Tibial nerve (tissue), 4 donors: Measurements from ENCODE around the gene TRIM58. TPM values are rescaled to one million over a fixed set of nuclear protein-coding genes. Genes with fewer than 3 reads are reported as not detected.

Experiments
- DNase-seq, 2 donors: peaks; one replicate each; pipeline ENCODE4 v3.0.0-alpha.2; 2019; ENCODE audit warnings: low spot score in 2 of 2
- H3K27ac ChIP-seq, 4 donors: fragments of 200-600 bp; sonication (generic) in 3 of 4; one replicate each; pipeline ENCODE4 v1.5.1; 2017 to 2019; ENCODE audit warnings: mild to moderate bottlenecking in 1 of 4
- H3K27me3 ChIP-seq, 2 donors: fragments of 200-600 bp; sonication (generic) in 1 of 2; one replicate each; pipeline versions ENCODE4 v1.5.1 to v1.6.0; 2017 to 2019
- H3K36me3 ChIP-seq, 3 donors: fragments of 200-600 bp; sonication (generic); one replicate each; pipeline ENCODE4 v1.5.1; 2018 to 2019
- H3K4me1 ChIP-seq, 4 donors: fragments of 200-600 bp; sonication (generic) in 3 of 4; one replicate each; pipeline ENCODE4 v1.5.1; 2017 to 2019
- H3K4me3 ChIP-seq, 4 donors: fragments of 200-600 bp; sonication (generic) in 3 of 4; one replicate each; pipeline ENCODE4 v1.5.1; 2017 to 2019; ENCODE audit warnings: mild to moderate bottlenecking in 1 of 4, moderate library complexity in 1 of 4
- H3K9me3 ChIP-seq, 4 donors: fragments of 200-600 bp; sonication (generic) in 3 of 4; one replicate each; pipeline ENCODE4 v1.5.1; 2017 to 2019
- CTCF ChIP-seq, 5 experiments: fragments of 200-600 bp in 3 of 5; fragments of 450-650 bp in 2 of 5; sonication (generic) in 3 of 5; IDR thresholded peaks; one replicate each; pipeline ENCODE4 v1.5.1; 2016 to 2019; ENCODE audit warnings: antibody characterized with exemption in 5 of 5, mild to moderate bottlenecking in 3 of 5, moderate library complexity in 2 of 5
- EP300 ChIP-seq, 2 donors: sonication (generic); formaldehyde crosslinking; IDR thresholded peaks; one replicate each; pipeline ENCODE4 v1.6.1; 2017; ENCODE audit warnings: antibody characterized with exemption in 2 of 2, mild to moderate bottlenecking in 1 of 2
- POLR2A ChIP-seq, 2 donors: fragments of 450-650 bp; IDR thresholded peaks; one replicate each; pipeline ENCODE4 v1.6.1; 2017; ENCODE audit warnings: antibody characterized with exemption in 2 of 2, mild to moderate bottlenecking in 2 of 2, moderate library complexity in 2 of 2
- WGBS, 2 donors: methylation state at CpG; one replicate each; pipeline ENCODE4 v1.1.5; 2018; 5-methylcytosine and 5-hydroxymethylcytosine counted together
- total RNA-seq, 4 donors: library from RNA; depleted of rRNA; stranded (reverse); fragments of >200 nt; gene quantifications; one replicate each; pipeline ENCODE4 v1.1.0, GENCODE V29; 2016

The TRIM58 gene
- total RNA-seq, 4 donors from 2014 or later = 3.9 to 17.4 (median 6.9) TPM

- no peak overlapping the region for H3K27ac ChIP-seq
- no peaks in the 10 kb centered on the region for H3K4me1 ChIP-seq
- no peak overlapping the region for H3K4me3 ChIP-seq
- H3K36me3 ChIP-seq = no peaks in the 10 kb centered on the region
- WGBS, 2 donors = 78 to 94% methylated on average over 13 of the region's 13 CpGs
- TF ChIP-seq CTCF (IDR thresholded peaks at IDR 0.05) = no peak
- TF ChIP-seq POLR2A (IDR thresholded peaks at IDR 0.05) = no peak
- TF ChIP-seq EP300 (IDR thresholded peaks at IDR 0.05) = no peak
- no peaks in the 10 kb centered on the region for H3K9me3 ChIP-seq
- H3K27me3 ChIP-seq = no peaks in the 10 kb centered on the region
- no peak for DNase-seq
Measured at GRCh38 chr1:247905181-247905580, 48.2 kb downstream of the TRIM58 start.

- Histone ChIP-seq H3K36me3 (no peaks in the 10 kb centered on the region), H3K27me3 (no peaks in the 10 kb centered on the region), H3K4me1 (no peaks in the 10 kb centered on the region), H3K9me3 (no peaks in the 10 kb centered on the region), H3K4me3 (peak overlapping the region in 2 of 4 donors; percentile 27 to 37), H3K27ac (peak overlapping the region in 1 of 4 donors; percentile 60)
- DNase-seq = no peak
- 67 to 81% methylated on average over 9 of the region's 9 CpGs for WGBS, 2 donors
- TF ChIP-seq CTCF (IDR thresholded peaks at IDR 0.05) = no peak
- TF ChIP-seq POLR2A (IDR thresholded peaks at IDR 0.05) = no peak
- TF ChIP-seq EP300 (IDR thresholded peaks at IDR 0.05) = no peak
Measured at GRCh38 chr1:247905910-247906503, 49.0 kb downstream of the TRIM58 start.

GRCh38 chr1:247906504-247907047 is 49.6 kb downstream of the TRIM58 start:
- H3K27ac ChIP-seq = peak overlapping the region in 1 of 4 donors; percentile 60
- peak overlapping the region in 3 of 4 donors; percentile 19 to 37 (median 27) for H3K4me3 ChIP-seq
- DNase-seq = no peak
- no peaks in the 10 kb centered on the region for H3K36me3 ChIP-seq
- no peaks in the 10 kb centered on the region for H3K27me3 ChIP-seq
- 34 to 57% methylated on average over 7 of the region's 7 CpGs for WGBS, 2 donors
- H3K4me1 ChIP-seq = no peaks in the 10 kb centered on the region
- TF ChIP-seq EP300 (IDR thresholded peaks at IDR 0.05) (no peak), CTCF (IDR thresholded peaks at IDR 0.05) (no peak), POLR2A (IDR thresholded peaks at IDR 0.05) (no peak)
- no peaks in the 10 kb centered on the region for H3K9me3 ChIP-seq

- Histone ChIP-seq H3K27ac (no peak overlapping the region), H3K27me3 (no peaks in the 10 kb centered on the region), H3K4me3 (no peak overlapping the region), H3K36me3 (no peaks in the 10 kb centered on the region), H3K9me3 (no peaks in the 10 kb centered on the region), H3K4me1 (no peaks in the 10 kb centered on the region)
- WGBS, 2 donors = 86 to 91% methylated on average over 5 of the region's 5 CpGs
- TF ChIP-seq EP300 (IDR thresholded peaks at IDR 0.05) (no peak), POLR2A (IDR thresholded peaks at IDR 0.05) (no peak), CTCF (IDR thresholded peaks at IDR 0.05) (no peak)
- DNase-seq = no peak
Measured at GRCh38 chr1:247908766-247909165, 51.8 kb downstream of the TRIM58 start.

GRCh38 chr1:247913786-247914185 is 56.8 kb downstream of the TRIM58 start:
- H3K27ac ChIP-seq = no peak overlapping the region
- DNase-seq = no peak
- WGBS, 2 donors = 88 to 89% methylated on average over 2 of the region's 2 CpGs

More at GRCh38 chr1:247913786-247914185, 56.8 kb downstream of the TRIM58 start:
- no peak for TF ChIP-seq POLR2A (IDR thresholded peaks at IDR 0.05)
- TF ChIP-seq EP300 (IDR thresholded peaks at IDR 0.05) = no peak
- Histone ChIP-seq H3K36me3 (no peaks in the 10 kb centered on the region), H3K4me3 (no peak overlapping the region), H3K27me3 (no peaks in the 10 kb centered on the region), H3K4me1 (no peaks in the 10 kb centered on the region), H3K9me3 (no peaks in the 10 kb centered on the region)
